NOMO-1 treated with dmso at 0.1 percent for 144 hours (cell line): ENCODE measurements around the gene PYCARD.
"Not testable (repeated sequence)": the region's sequence is repeated elsewhere in the genome, so short reads cannot be mapped to it uniquely, and the experiment has no call there.

Source experiments
- DNase-seq: peaks from one replicate; lab custom pipeline; 2025; ENCODE audit not compliant: unreplicated experiment; lab: John Stamatoyannopoulos, UW

Gene PYCARD

GRCh38 chr16:31191697-31192428 is 10.7 kb downstream of the PYCARD start:
- no peak for DNase-seq

GRCh38 chr16:31190818-31191444 is 11.6 kb downstream of the PYCARD start:
- no peak for DNase-seq

GRCh38 chr16:31190061-31190460 is 12.5 kb downstream of the PYCARD start:
- DNase-seq = no peak

GRCh38 chr16:31189412-31189778 is 13.2 kb downstream of the PYCARD start:
- DNase-seq = no peak

GRCh38 chr16:31188450-31189411 is 13.8 kb downstream of the PYCARD start:
- DNase-seq = no peak

- no peak for DNase-seq
These were observed 14.8 kb downstream of the PYCARD start for GRCh38 chr16:31187808-31188189.

GRCh38 chr16:31186930-31187807 is 15.4 kb downstream of the PYCARD start:
- DNase-seq = no peak

GRCh38 chr16:31186176-31186575 is 16.4 kb downstream of the PYCARD start:
- peak; percentile 25 for DNase-seq

GRCh38 chr16:31185339-31185738 is 17.2 kb downstream of the PYCARD start:
- no peak for DNase-seq

GRCh38 chr16:31184888-31185287 is 17.7 kb downstream of the PYCARD start:
- no peak for DNase-seq

- no peak for DNase-seq
These were observed 18.8 kb downstream of the PYCARD start for GRCh38 chr16:31183432-31184428.

- no peak for DNase-seq
These were observed 20.2 kb downstream of the PYCARD start for GRCh38 chr16:31182391-31182790.

GRCh38 chr16:31181102-31181830 is 21.3 kb downstream of the PYCARD start:
- no peak for DNase-seq

- peak; percentile 75 for DNase-seq
These were observed 22.7 kb downstream of the PYCARD start, which contains the start of gene FUS for GRCh38 chr16:31179747-31180459. TSS of gene FUS (plus strand) at chr16:31180139. CDS start at chr16:31180215, 76 bp downstream.

GRCh38 chr16:31179219-31179746 is 23.3 kb downstream of the PYCARD start:
- no peak for DNase-seq

GRCh38 chr16:31177136-31177535 is 25.4 kb downstream of the PYCARD start:
- no peak for DNase-seq

- DNase-seq = not testable (repeated sequence)
These were observed 32.5 kb downstream of the PYCARD start for GRCh38 chr16:31170048-31170447.

GRCh38 chr16:31168848-31169247 is 33.7 kb downstream of the PYCARD start:
- no peak for DNase-seq
